GM12878 (cell line): ENCODE measurements around the gene NRXN3. TPM values are rescaled to one million over a fixed set of nuclear protein-coding genes. Genes with fewer than 3 reads are reported as not detected.

Experiments used
- ATAC-seq: fragments of 200-7000 bp; cut with Tn5 transposase; 3 replicates; pipeline ENCODE4 v1.9.1; 2020; ENCODE audit warnings: mild to moderate bottlenecking, moderate library complexity
- BruUV-seq: library from RNA; stranded (reverse); fragments of 400-500 nt; replicated peaks from 2 replicates; lab custom pipeline; 2021; lab: Mats Ljungman, UMichigan
- CTCF ChIA-PET: fragments of 300-600 bp; sonication (Branson Sonifier 250); formaldehyde crosslinking; extraction: SDS; loops from one replicate; lab custom pipeline; 2021; ENCODE audit warnings: inconsistent platforms; lab: Yijun Ruan, JAX
- POLR2A ChIA-PET: fragments of 350-600 bp; formaldehyde crosslinking; extraction: SDS; loops from one replicate; lab custom pipeline; 2021; ENCODE audit warnings: inconsistent platforms; lab: Charles Lee
- RAD21 ChIA-PET: fragments of 300-600 bp; sonication (Branson Sonifier 250); formaldehyde crosslinking; loops from one replicate; lab custom pipeline; 2023; ENCODE audit warnings: antibody characterized with exemption; ENCODE audit not compliant: unreplicated experiment; lab: Charles Lee
- SMC1A ChIA-PET: fragments of 300-600 bp; sonication (Branson Sonifier 250); formaldehyde crosslinking; loops from one replicate; lab custom pipeline; 2023; ENCODE audit not compliant: unreplicated experiment, uncharacterized antibody; lab: Charles Lee
- DNase-seq: peaks from one replicate; pipeline ENCODE4 v3.0.0-alpha.2; 2011; ENCODE audit warnings: low read depth, low spot score
- FAIRE-seq: peaks from 3 replicates; lab custom pipeline; 2011; peaks lifted over from hg19 to GRCh38; lab: Jason Lieb, UNC
- H2AFZ ChIP-seq: 2 replicates; pipeline ENCODE4 v1.6.0; 2011; ENCODE audit warnings: low read depth, low read length, control low read depth; ENCODE audit not compliant: control insufficient read depth
- H3K27ac ChIP-seq: 2 replicates; pipeline ENCODE4 v1.5.1; 2011; ENCODE audit warnings: control low read depth; ENCODE audit not compliant: control insufficient read depth, insufficient read depth
- H3K27me3 ChIP-seq, 2 experiments: replicated peaks in 1 of 2; 2 replicates each; pipeline versions ENCODE4 v1.6.0 to v1.6.1; 2011; ENCODE audit warnings: low read length in 1 of 2; ENCODE audit not compliant: control insufficient read depth in 2 of 2, insufficient read depth in 2 of 2
- H3K36me3 ChIP-seq, 2 experiments: 2 replicates each; pipeline ENCODE4 v1.5.1; 2011; ENCODE audit warnings: low read length in 1 of 2; ENCODE audit not compliant: control insufficient read depth in 2 of 2, insufficient read depth in 2 of 2
- H3K4me1 ChIP-seq: 2 replicates; pipeline ENCODE4 v1.6.1; 2011; ENCODE audit warnings: mild to moderate bottlenecking, low read length, moderate library complexity, mixed read lengths; ENCODE audit not compliant: control insufficient read depth, insufficient read depth
- H3K4me2 ChIP-seq: 2 replicates; pipeline ENCODE4 v1.6.0; 2011; ENCODE audit warnings: control low read depth; ENCODE audit not compliant: control insufficient read depth, insufficient read depth
- H3K4me3 ChIP-seq: fragments of 200-600 bp; sonication (generic); 2 replicates; pipeline ENCODE4 v1.5.1; 2016
- H3K79me2 ChIP-seq: 2 replicates; pipeline ENCODE4 v1.6.0; 2011; ENCODE audit warnings: low read length; ENCODE audit not compliant: control insufficient read depth, insufficient read depth
- H3K9ac ChIP-seq: 2 replicates; pipeline ENCODE4 v1.8.0; 2011; ENCODE audit warnings: low read length, control low read depth, mixed read lengths; ENCODE audit not compliant: control insufficient read depth, insufficient read depth
- H3K9me3 ChIP-seq: replicated peaks from 3 replicates; pipeline ENCODE4 v1.5.1; 2011; ENCODE audit warnings: mild to moderate bottlenecking, low read length; ENCODE audit not compliant: control insufficient read depth, insufficient read depth
- H4K20me1 ChIP-seq: 2 replicates; pipeline ENCODE4 v1.6.0; 2011; ENCODE audit not compliant: control insufficient read depth, insufficient read depth
- HDAC2 ChIP-seq: fragments of 200-600 bp; sonication (generic); IDR thresholded peaks from 2 replicates; pipeline ENCODE4 v1.6.1; 2017
- NFYB ChIP-seq: IDR thresholded peaks from 2 replicates; pipeline ENCODE4 v1.6.1; 2011; ENCODE audit warnings: low read depth, mild to moderate bottlenecking, low read length, improper control_type of control experiment, moderate library complexity; ENCODE audit not compliant: insufficient read depth
- SPI1 ChIP-seq: IDR thresholded peaks from 2 replicates; pipeline ENCODE4 v1.6.1; 2011; ENCODE audit warnings: low read depth, mild to moderate bottlenecking, low read length, moderate library complexity, borderline replicate concordance; ENCODE audit not compliant: insufficient read depth
- SREBF2 ChIP-seq: IDR thresholded peaks from 2 replicates; pipeline ENCODE4 v1.6.1; 2012; ENCODE audit warnings: mild to moderate bottlenecking, low read length
- ZNF622 ChIP-seq: fragments of 450-650 bp; IDR thresholded peaks from 2 replicates; pipeline ENCODE4 v1.6.1; 2017; ENCODE audit warnings: mild to moderate bottlenecking, inconsistent platforms
- WGBS: methylation state at CpG from one replicate; pipeline ENCODE4 v1.1.6; 2016; ENCODE audit warnings: low lambda C conversion rate; ENCODE audit not compliant: insufficient replicate concordance, insufficient coverage; ENCODE audit errors: missing lambda C conversion rate; 5-methylcytosine and 5-hydroxymethylcytosine counted together
- in situ Hi-C: fragments of 300-500 bp; cut with MboI; formaldehyde crosslinking; loops from 9 replicates; pipeline ENCODE4 v1.14.3; 2018; ENCODE audit warnings: mixed read lengths
- intact Hi-C: fragments of 100-400 bp; cut with micrococcal nuclease; formaldehyde crosslinking; loops from one replicate; pipeline ENCODE4 v1.14.2; 2022; ENCODE audit not compliant: unreplicated experiment
- polyA plus RNA-seq, 11 experiments: library from polyadenylated mRNA; depleted of rRNA in 4 of 11; unstranded in 6 of 11; stranded (reverse) in 5 of 11; fragments of >200 nt; fragmentation: Nextera tagmentation in 4 of 11; fragmentation: Illumina TruSeq in 1 of 11; extraction: Ambion mirVana in 4 of 11; extraction: Trizol in 1 of 11; gene quantifications; 1 replicate in 1 of 11; 2 replicates in 10 of 11; pipeline versions ENCODE4 v1.2.1 to v1.2.3, GENCODE V29; 2011 to 2016; ENCODE audit warnings: inconsistent platforms in 2 of 11, missing spikeins in 2 of 11, low read depth in 1 of 11
- total RNA-seq, 4 experiments: library from RNA; depleted of rRNA in 3 of 4; stranded (reverse); fragments of >200 nt in 3 of 4; fragmentation: Illumina TruSeq in 1 of 4; extraction: Trizol in 1 of 4; gene quantifications; 2 replicates each; pipeline versions ENCODE4 v1.2.1 to v1.2.3, GENCODE V29; 2013 to 2021
- TF ChIP-seq, protein P1 (sequence below): IDR thresholded peaks from 2 replicates; pipeline ENCODE4 v1.6.1; 2012; ENCODE audit warnings: mild to moderate bottlenecking, low read depth, low read length
- TF ChIP-seq, protein P2 (sequence below): IDR thresholded peaks from 2 replicates; pipeline ENCODE4 v1.6.1; 2012; ENCODE audit warnings: low read depth, low read length, improper control_type of control experiment

NRXN3 gene
- total and polyA plus RNA-seq, 10 of the 15 experiments (the other 5 are each of a cell fraction or from before 2014, with no cell fraction given), result 0.52 to 3.3 (median 1.4) TPM

DNA sequence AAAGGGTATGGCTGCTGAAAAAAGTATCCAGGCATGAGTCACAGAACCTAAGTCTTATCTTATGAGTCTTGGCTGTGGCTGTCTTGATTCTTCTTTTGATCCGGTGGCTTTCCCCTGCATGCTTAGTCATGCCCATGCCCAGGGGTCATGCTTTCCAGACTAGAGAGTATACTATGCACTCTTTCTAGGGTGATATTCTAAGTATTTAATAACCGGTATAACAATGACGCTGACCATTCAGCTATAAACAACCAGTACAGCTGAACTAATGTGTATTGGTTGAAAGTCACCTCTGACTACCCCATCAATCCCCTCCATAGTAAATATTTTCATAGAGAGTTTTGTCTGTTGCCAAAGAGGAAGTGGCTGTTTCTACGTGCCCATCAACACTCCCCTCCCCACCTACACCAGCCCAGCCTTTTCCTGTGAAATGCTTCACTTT is 34.7 kb upstream of the NRXN3 start:
- Histone ChIP-seq H3K9ac (no peak overlapping the region), H3K27me3 (no peaks in the 10 kb centered on the region; a peak in 1 of 4 replicates), H3K4me3 (no peak overlapping the region), H4K20me1 (no peaks in the 10 kb centered on the region), H2AFZ (no peak overlapping the region), H3K4me1 (no peaks in the 10 kb centered on the region), H3K4me2 (no peak overlapping the region), H3K36me3 (no peaks in the 10 kb centered on the region), H3K27ac (no peak overlapping the region), H3K9me3 (no peaks in the 10 kb centered on the region), H3K79me2 (no peaks in the 10 kb centered on the region)
- intact Hi-C loops, result no loop called here
- no peak for DNase-seq
- ChIA-PET RAD21 (no interaction called here), POLR2A (no interaction called here), SMC1A (no interaction called here), CTCF (no interaction called here)
- no TSS peak for BruUV-seq
- 17% methylated on average over 4 of the region's 4 CpGs for WGBS
- in situ Hi-C loops, result no loop called here
- ATAC-seq, result no peak
- FAIRE-seq, result no peak
- TF ChIP-seq SREBF2, result no peak
- peak; percentile 36; the same call in 1 of the 2 replicates for TF ChIP-seq SPI1

GRCh38 chr14:78136695-78137094 is 33.5 kb upstream of the NRXN3 start:
- POLR2A ChIA-PET, result no interaction called here
- 3% methylated on average over 4 of the region's 4 CpGs for WGBS
- SMC1A ChIA-PET, result no interaction called here
- ATAC-seq, result no peak
- BruUV-seq, result no TSS peak
- H3K4me1 ChIP-seq, result no peaks in the 10 kb centered on the region
- no peak overlapping the region for H3K4me3 ChIP-seq
- RAD21 ChIA-PET, result no interaction called here
- no peaks in the 10 kb centered on the region for H3K9me3 ChIP-seq
- no peak overlapping the region for H3K27ac ChIP-seq
- no peaks in the 10 kb centered on the region for H4K20me1 ChIP-seq
- TF ChIP-seq, protein P1, sequence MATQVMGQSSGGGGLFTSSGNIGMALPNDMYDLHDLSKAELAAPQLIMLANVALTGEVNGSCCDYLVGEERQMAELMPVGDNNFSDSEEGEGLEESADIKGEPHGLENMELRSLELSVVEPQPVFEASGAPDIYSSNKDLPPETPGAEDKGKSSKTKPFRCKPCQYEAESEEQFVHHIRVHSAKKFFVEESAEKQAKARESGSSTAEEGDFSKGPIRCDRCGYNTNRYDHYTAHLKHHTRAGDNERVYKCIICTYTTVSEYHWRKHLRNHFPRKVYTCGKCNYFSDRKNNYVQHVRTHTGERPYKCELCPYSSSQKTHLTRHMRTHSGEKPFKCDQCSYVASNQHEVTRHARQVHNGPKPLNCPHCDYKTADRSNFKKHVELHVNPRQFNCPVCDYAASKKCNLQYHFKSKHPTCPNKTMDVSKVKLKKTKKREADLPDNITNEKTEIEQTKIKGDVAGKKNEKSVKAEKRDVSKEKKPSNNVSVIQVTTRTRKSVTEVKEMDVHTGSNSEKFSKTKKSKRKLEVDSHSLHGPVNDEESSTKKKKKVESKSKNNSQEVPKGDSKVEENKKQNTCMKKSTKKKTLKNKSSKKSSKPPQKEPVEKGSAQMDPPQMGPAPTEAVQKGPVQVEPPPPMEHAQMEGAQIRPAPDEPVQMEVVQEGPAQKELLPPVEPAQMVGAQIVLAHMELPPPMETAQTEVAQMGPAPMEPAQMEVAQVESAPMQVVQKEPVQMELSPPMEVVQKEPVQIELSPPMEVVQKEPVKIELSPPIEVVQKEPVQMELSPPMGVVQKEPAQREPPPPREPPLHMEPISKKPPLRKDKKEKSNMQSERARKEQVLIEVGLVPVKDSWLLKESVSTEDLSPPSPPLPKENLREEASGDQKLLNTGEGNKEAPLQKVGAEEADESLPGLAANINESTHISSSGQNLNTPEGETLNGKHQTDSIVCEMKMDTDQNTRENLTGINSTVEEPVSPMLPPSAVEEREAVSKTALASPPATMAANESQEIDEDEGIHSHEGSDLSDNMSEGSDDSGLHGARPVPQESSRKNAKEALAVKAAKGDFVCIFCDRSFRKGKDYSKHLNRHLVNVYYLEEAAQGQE, result no peak
- TF ChIP-seq HDAC2, result no peak
- TF ChIP-seq NFYB, result no peak
- TF ChIP-seq ZNF622, result no peak
- TF ChIP-seq, protein P2, sequence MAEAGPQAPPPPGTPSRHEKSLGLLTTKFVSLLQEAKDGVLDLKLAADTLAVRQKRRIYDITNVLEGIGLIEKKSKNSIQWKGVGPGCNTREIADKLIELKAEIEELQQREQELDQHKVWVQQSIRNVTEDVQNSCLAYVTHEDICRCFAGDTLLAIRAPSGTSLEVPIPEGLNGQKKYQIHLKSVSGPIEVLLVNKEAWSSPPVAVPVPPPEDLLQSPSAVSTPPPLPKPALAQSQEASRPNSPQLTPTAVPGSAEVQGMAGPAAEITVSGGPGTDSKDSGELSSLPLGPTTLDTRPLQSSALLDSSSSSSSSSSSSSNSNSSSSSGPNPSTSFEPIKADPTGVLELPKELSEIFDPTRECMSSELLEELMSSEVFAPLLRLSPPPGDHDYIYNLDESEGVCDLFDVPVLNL, result no peak
- TF ChIP-seq, all 136 proteins: peak for 0
- Histone ChIP-seq H3K27me3 (no peaks in the 10 kb centered on the region; a peak in 1 of 4 replicates), H3K79me2 (no peaks in the 10 kb centered on the region), H3K9ac (no peak overlapping the region), H3K4me2 (no peak overlapping the region), H3K36me3 (no peaks in the 10 kb centered on the region), H2AFZ (no peak overlapping the region)
- CTCF ChIA-PET, result no interaction called here
- DNase-seq, result no peak
- FAIRE-seq, result no peak
- in situ Hi-C loops (no loop called here), intact Hi-C loops (no loop called here)
